HFF-Myc (cell line): ENCODE measurements around the gene CPM.

Experiments
- DNase-seq: peaks from one replicate; pipeline ENCODE4 v3.0.0-alpha.2; 2011; ENCODE audit warnings: low read depth; ENCODE audit errors: extremely low read depth
- H3K4me3 ChIP-seq: replicated peaks from 2 replicates; pipeline ENCODE4 v1.5.1; 2011; ENCODE audit warnings: low read depth, mild to moderate bottlenecking, control low read depth, low read length
- CTCF ChIP-seq: IDR thresholded peaks from 2 replicates; pipeline ENCODE4 v1.5.1; 2012; ENCODE audit warnings: mild to moderate bottlenecking, low read depth, low read length, control low read depth; ENCODE audit errors: missing control alignments

The CPM gene

DNA sequence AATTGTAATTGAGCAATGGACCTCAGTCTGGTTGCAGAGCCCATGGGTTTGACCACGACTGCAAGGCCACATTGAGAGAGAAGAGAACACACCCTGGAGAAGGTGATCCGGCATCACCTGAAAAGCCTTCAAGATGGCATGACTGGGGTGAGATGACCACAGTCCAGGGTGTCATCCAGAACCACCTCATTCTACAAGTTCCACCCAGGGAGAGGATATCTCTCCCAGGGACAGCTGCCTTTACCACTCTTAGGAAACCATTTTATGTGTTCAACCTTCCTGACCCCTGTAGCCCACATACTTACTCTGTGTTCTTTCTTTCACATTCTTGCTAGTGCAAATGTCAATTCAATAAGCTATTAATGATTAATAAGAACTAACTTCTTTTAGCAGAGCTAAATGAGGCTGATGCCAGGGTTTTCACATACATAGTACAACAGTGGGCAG is 43.4 kb upstream of the CPM start:
- TF ChIP-seq CTCF, result no peak
- no peak for DNase-seq
- no peak overlapping the region for H3K4me3 ChIP-seq

DNA sequence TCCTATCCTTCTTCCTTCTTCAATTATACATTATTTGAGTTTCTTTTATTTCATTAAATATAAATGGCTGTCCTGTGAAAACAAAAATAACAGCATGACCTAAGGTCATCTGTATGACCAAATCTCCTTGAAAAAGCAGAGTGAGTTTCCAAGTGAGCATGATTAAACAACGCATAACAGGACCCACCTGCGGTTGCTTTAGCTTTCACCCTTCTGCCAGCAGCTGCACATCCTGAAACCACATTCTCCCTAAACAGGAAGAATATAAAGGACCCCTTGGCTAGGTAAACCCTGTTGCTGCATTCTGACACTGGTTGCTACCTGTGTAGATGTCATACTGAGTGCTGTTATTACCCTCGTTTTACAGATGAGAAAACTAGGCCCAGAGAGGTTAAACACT is 42.8 kb upstream of the CPM start:
- TF ChIP-seq CTCF, result no peak
- DNase-seq, result no peak
- H3K4me3 ChIP-seq, result no peak overlapping the region

GRCh38 chr12:68972595-68972994 is 39.6 kb upstream of the CPM start:
- TF ChIP-seq CTCF, result no peak
- H3K4me3 ChIP-seq, result no peak overlapping the region
- no peak for DNase-seq

DNA sequence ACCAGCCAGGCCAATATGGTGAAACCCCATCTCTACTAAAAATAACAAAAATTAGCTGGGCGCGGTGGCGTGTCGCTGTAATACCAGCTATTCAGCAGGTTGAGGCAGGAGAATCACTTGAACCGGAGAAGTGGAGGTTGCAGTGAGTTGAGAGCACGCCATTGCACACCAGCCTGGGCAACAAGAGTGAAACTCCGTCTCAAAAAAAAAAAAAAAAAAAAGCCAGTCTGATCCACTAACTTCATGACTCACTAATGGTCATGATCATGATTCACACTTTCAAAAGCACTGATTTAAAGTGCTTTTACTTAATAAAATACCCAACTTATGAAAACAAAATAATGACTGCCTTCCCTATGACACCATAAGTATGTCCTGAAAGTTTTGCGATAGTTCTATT is 38.4 kb upstream of the CPM start:
- no peak overlapping the region for H3K4me3 ChIP-seq
- peak; percentile 5 for DNase-seq
- no peak for TF ChIP-seq CTCF

GRCh38 chr12:68970951-68971350 is 38.0 kb upstream of the CPM start:
- TF ChIP-seq CTCF, result no peak
- no peak for DNase-seq
- no peak overlapping the region for H3K4me3 ChIP-seq

DNA sequence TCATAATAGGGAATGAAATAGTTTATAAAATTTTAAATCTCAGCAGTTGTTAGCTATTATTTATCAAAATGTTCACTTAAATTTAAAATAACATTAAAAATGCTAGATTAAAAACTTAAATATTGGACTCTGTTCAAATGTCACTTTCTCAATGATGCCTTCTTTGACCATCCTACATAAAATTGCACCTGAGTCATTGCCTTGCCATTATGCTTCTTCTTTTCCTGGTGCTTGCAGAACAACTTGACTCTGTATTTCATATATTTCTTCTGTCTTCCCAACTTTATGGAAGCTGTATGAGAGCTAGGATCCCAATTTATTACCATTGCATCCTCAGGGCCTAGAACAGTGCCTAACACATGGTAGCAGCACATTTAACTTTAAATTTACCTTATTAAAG is 37.3 kb upstream of the CPM start:
- TF ChIP-seq CTCF, result no peak
- H3K4me3 ChIP-seq, result no peak overlapping the region
- DNase-seq, result no peak

DNA sequence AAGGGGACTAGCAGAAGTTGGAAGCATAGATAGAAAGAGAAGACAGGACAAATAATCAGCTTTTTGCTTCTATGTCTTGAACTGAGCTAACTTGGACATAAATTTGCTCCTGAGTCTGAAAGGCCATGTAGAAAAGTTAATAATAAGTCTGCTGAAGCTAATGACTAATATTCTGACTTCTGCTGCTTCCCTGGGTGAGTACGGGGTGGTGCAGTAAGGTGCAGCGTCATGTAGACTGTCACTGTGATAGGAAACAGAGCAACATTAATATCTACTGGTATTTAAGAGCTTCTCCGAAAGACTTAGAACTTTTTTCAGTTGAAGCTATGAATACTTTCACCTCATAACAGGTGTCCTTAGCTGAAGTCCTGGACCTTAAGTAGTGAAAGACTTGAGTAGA is 34.1 kb upstream of the CPM start:
- TF ChIP-seq CTCF, result no peak

More for the DNA sequence above, 34.1 kb upstream of the CPM start:
- H3K4me3 ChIP-seq, result no peak overlapping the region
- no peak for DNase-seq
